HG03159 (cell line): ENCODE results near the gene BPGM.

Experiments used
- ATAC-seq: cut with Tn5 transposase; IDR thresholded peaks from one replicate; pipeline ENCODE4 v1.9.1; 2021; ENCODE audit warnings: mild to moderate bottlenecking, moderate library complexity; ENCODE audit not compliant: unreplicated experiment

Gene BPGM

GRCh38 chr7:134714470-134715205 is 68.0 kb downstream of the BPGM start:
- no peak for ATAC-seq

GRCh38 chr7:134718211-134718875 is 71.7 kb downstream of the BPGM start:
- no peak for ATAC-seq

DNA sequence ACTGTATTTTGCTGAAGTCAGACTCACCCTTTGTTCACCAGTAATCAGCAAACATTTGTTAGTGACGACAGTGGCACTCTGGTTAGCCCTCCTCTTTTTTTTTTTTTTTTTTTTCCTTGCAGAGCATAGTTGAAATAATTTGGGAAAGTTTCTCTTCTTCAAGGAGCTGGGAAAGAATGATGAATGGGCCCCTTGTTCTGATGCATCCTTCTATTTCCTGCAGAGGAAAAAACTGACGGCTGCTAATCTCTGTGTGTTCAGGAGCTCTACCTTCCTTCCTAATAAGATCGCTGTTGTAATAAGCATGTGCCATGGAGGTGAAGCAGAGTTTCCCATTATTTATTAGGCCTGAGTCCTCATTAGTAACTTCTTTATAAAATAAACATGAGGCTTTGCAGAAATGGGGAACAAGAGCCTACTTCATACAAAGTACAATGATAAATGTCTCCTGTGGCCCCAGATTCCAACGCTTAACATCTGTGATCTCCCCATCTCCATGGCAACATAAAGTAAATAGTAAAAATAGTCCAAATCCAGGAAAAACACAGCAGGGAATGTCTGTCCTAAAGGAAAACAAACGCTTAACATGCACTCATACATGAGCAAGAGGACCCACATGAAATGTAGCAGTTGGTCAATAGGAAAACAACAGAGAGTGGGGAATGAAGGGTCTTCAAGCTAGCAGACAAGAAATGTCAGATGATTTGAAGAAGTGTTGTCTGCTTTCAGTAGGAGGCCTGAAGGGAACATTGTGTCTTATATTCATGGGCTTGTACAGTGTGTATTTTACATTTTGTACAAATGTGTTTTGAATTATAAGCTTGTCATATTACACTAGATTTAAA is 73.7 kb downstream of the BPGM start:
- ATAC-seq: no peak

- no peak for ATAC-seq
These were observed 74.5 kb downstream of the BPGM start for GRCh38 chr7:134721171-134721570.

GRCh38 chr7:134722786-134723322 is 76.2 kb downstream of the BPGM start:
- ATAC-seq: no peak

GRCh38 chr7:134723892-134724291 is 77.2 kb downstream of the BPGM start:
- no peak for ATAC-seq

DNA sequence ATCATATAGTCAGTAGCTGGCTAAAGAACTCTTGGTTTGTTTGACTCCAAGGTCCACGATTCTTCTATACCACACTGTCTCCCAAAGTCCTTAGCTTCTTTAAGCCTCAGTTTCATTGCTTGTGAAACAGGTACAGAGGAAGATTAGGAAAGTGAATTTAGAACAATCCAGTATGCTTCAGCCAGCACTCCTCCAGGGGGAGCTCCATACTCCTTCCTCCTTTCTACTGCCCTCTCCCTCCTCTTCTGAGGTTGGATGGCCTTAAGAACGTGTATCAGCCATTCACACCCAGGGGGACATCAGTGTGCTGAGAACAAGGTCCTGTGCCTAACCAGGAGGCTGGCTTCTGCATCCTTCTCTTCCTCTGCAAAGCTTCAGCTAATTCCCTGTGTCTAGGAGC is 78.0 kb downstream of the BPGM start:
- no peak for ATAC-seq

DNA sequence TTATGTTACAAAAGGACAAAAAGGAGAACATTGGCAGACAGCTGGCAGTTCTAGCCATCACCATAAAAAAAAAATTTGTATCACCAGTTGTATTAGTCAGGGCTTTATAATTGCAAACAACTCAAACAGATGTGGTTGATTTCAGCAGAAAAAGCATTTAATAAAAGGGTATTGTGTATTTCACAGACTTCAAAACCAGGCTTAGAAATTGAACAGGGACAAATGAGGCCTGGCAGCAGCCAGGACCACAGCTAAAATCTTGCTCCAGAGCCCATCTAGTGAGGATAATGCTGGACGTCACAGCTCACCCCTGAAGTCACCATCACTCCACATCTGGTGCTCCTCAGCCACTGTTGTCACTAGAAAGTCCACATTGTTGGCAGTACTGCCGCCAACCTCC is 79.9 kb downstream of the BPGM start:
- no peak for ATAC-seq

DNA sequence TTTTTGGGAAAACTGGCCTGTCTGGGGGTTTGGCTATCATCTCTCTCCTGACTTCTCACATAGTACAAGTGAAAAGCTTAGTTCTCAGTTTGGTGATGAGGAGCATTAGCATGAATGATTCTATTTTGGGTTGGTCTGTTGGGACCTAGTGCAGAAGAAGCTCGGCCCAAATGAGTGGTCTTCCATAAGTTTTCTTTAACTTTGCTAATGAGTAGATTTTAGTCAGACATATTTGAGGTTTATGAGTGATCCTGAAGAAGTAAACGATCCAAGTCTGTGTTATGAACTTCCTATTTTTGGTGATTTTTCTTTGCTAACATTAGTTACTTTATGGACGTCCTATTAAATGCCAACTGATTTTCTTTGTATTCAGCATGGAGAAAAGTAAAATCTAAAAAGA is 81.1 kb downstream of the BPGM start:
- no peak for ATAC-seq
